GM18511 (cell line): ENCODE data around the gene GADL1.

Experiments used
- ATAC-seq: cut with Tn5 transposase; IDR thresholded peaks from one replicate; pipeline ENCODE4 v1.9.1; 2021; ENCODE audit warnings: mild to moderate bottlenecking, moderate library complexity; ENCODE audit not compliant: unreplicated experiment

The GADL1 gene

GRCh38 chr3:30819067-30819798 lies 75.2 kb downstream of the GADL1 start:
- ATAC-seq, result no peak

DNA sequence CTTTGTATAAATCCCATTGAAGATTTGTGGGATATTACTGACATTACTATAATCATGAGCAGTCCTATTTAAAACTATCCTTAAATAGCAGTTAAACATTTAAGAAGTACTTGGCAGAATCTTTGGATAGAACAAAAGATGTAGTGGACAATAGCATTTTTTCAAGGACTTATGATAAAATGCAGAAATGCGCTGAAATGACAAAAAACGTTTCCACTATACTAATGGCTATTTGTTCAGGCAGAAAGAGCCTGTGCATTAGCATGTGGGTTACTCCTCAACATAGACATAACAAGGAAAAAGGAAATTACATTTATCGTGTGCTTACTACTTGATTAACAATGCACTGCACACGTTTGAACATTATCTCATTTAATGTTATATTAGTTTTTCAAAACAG lies 80.7 kb downstream of the GADL1 start:
- ATAC-seq, result no peak

DNA sequence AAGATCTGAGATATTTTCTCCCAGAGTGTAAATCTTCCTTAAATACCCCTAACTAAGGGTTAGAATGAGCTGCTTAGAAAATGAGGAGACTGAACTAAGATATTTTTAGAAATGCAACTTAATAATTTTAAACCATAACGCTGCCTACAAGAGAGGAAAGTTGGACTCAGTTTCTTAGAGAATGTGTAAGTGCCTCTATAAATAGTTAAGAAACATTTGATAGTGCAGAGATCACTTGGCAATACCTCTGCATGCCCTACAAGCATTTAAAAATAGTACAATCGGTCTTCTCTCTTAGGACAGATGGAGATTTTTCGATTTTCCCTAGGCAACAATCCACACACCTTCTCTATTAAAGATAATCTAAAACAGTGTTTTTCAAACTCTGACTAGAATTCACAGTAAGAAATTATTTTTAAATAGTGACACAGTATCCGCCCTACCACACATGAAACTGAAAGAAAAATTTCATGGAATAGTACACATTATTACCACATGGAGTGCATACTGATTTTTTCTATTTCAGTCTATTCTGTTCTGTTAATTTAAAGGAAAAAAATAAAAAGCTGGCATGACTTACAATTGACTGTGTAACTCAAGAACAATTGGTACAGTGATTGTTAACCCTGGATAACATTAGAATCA lies 83.2 kb downstream of the GADL1 start:
- ATAC-seq, result no peak

DNA sequence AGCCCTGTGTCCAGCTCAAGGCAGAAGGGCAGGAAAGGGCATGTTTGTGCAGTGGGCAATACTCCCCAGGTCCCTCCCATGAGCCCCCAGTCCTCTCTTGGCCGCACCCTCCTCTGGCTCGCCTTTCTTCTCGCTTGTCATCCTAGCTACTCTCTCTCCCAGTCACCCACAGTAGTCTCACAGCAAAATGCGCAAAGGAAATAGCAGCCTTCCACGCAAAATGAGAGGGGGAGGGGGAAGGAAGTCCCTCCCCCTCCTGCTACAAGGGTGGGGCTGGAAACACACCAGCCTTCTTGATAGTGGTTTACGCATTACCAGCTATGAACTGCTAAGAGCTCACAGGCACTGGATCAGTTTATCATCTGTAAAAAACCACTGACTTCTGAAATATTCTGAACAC lies 83.8 kb downstream of the GADL1 start:
- no peak for ATAC-seq

- ATAC-seq, result no peak
These were observed 88.8 kb downstream of the GADL1 start for GRCh38 chr3:30805695-30806094.

DNA sequence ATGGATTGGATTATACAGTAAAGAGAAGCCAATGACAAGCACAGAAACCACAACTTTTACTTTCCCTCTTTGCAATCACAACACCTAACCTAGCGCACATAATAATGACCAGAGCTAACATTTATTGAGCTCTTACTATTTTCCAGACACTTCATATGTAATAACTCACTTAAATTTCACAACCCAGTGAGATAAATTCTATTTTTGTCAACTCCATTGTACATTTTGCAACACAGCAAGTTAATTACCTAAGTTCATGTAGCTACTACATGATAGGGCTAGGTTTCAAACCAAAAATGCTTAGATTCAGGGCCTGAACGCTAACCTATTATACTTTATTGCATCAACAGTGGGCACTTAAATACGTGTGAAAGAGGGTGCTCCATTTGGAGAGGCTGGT lies 89.5 kb downstream of the GADL1 start:
- ATAC-seq, result no peak

- ATAC-seq, result no peak
These were observed 99.3 kb downstream of the GADL1 start for GRCh38 chr3:30795176-30795575.

DNA sequence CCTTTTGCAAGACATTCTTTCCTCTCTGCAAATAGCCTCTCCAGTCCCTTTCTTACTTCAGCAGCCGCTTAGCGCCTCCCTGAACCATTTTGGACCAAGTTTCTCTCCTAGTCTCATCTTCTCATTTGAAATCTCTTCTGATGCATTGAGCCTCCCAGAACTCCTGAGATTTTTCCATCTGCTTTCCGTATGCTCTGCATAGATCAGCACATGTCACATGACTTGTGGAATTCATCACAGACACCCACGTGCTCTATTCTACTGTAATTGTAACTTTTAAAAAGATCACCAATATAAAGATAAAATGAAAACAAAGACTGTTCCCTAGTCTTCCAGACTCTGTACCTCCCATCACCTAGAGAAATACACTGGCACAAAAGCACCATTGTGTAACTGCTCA lies 100.7 kb downstream of the GADL1 start:
- ATAC-seq, result no peak

GRCh38 chr3:30790150-30790549 lies 104.3 kb downstream of the GADL1 start:
- ATAC-seq, result no peak

DNA sequence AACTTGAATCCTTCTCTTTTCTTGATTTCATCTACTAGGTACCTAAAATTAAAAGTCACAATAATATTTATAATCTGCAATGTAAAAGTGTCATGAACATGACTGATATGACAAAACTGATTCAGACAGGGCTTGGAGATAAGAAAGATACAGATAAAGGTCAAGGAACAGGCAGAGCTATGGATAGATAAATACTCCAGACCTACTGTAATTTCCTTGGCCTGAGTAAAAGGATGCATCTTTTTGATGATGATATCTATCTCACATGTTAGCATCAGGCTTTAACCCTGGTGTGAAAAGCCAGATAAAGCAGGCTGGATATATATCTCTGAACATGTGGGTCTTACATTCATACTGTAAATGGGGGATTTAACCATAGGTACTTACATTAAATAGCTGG lies 108.1 kb downstream of the GADL1 start:
- no peak for ATAC-seq

- no peak for ATAC-seq
These were observed 114.7 kb downstream of the GADL1 start for GRCh38 chr3:30779686-30780287.

- ATAC-seq, result no peak
These were observed 115.5 kb downstream of the GADL1 start for GRCh38 chr3:30778933-30779332.

GRCh38 chr3:30777426-30778113 lies 116.9 kb downstream of the GADL1 start:
- ATAC-seq, result no peak

DNA sequence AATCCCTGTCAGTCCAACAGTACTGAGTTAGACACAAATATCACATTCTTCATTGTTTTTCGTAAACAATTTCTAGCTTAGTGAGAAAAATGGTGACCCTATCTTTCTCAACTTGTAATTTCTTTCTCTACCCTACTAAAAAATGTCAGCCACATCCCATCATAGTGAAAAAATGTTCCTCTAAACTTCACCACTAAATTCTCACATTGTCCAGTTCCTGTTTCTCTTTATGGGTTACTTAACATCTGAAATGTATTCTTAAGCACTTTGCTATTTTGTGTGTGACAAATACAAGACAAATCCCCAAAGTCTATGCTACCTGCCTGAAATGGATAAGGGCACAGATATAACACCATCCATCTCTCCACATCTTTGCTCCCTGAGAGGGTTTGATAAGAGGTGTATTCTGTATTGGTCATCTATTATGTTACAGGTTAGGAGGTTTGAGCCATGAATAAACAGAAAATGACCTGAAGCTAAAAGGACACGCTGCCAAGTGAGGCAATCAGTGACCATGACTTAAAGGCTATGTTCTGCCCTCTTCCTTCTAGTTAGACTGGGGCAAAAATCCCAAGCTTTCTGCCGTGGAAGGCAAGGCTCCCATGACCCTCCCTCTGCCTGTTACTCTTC lies 118.2 kb downstream of the GADL1 start:
- no peak for ATAC-seq

GRCh38 chr3:30775040-30775439 lies 119.4 kb downstream of the GADL1 start:
- ATAC-seq, result no peak

DNA sequence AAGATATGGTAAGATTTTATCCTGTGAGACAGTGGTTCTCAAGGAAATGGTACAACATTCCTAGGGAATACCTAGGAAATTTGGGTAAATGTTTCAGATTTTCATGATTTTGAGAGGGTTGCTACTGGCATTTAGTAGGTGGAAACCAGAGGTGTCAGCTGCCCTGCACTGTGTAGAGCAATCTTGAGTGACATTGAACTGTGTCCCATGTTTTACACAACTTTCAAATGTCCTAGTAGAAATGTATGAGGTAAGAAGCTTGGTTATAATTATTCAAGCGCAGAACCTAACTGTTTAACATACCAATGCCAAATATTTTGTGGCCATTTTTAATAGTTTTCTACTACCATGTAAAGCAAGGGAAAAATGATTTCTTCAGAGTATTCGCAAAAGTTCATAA lies 120.4 kb downstream of the GADL1 start:
- no peak for ATAC-seq

GRCh38 chr3:30770387-30770786 lies 124.1 kb downstream of the GADL1 start:
- no peak for ATAC-seq

- peak; percentile 59 for ATAC-seq
These were observed 125.5 kb downstream of the GADL1 start for GRCh38 chr3:30768703-30769550.

DNA sequence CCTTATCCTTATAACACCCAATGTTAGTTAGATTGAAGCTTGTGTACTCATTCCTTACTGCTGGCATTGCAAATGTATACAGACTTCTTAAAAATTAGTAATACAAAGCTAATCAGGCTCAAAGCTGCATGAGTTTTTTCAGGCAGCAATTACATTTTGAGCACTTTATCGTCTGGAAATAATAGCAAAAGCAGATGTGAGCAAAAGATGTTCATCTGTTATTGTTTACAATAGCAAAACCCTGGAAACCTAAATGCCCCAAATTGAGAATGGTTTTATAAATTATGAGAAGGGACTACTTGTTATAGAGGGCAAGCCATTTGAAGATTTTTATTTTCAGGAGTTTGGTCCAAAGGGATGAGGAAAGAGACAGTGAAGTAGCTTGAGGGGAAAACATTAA lies 126.4 kb downstream of the GADL1 start:
- no peak for ATAC-seq

GRCh38 chr3:30766522-30766921 lies 127.9 kb downstream of the GADL1 start:
- no peak for ATAC-seq
